Measurements from ENCODE around the gene TFPI2. TPM values are rescaled to one million over a fixed set of nuclear protein-coding genes. Genes with fewer than 3 reads are reported as not detected.
"Not testable (repeated sequence)": the region's sequence is repeated elsewhere in the genome, so short reads cannot be mapped to it uniquely, and the experiment has no call there.

Gene TFPI2
- total RNA-seq, 1 donor: not detected

GRCh38 chr7:93915206-93915842, 24.8 kb upstream of the TFPI2 start:
- H3K4me3 ChIP-seq (ENCODE audit: low read length): not testable (repeated sequence)

DNA sequence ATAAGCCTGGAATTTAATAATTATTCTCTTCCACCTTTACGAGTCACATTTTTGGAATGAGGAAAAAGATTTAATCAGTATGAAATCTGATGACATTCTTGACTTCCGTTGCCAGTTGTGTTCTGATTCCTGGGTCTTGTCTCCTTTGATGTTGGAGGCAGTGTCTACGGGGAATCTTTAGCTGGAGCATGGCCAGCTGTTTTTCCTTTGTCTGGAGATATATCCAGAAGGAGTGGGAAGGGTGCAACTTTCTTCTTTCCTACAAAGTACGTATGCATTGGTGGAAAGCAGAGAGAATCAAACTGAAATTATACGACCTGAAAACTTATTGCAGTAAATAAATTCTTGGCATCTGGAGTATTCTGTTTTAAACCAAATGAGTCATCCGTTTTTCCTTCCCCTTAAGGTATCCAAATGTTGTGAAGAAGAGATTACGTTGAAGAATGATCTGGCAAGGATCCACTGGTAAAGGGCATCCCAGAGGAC, 24.1 kb upstream of the TFPI2 start:
- Histone ChIP-seq H3K27me3 (ENCODE audit: insufficient read depth, low read length) (no peaks in the 10 kb centered on the region), H3K4me1 (ENCODE audit: insufficient read depth, low read length) (no peaks in the 10 kb centered on the region), H3K9me3 (ENCODE audit: low read depth, low read length) (no peaks in the 10 kb centered on the region), H3K4me3 (ENCODE audit: low read length) (no peak overlapping the region)

More at GRCh38 chr7:93915206-93915842, 24.8 kb upstream of the TFPI2 start:
- not testable (repeated sequence) for H3K9me3 ChIP-seq (ENCODE audit: low read depth, low read length); H3K27me3 ChIP-seq (ENCODE audit: insufficient read depth, low read length); H3K4me1 ChIP-seq (ENCODE audit: insufficient read depth, low read length)

- H3K27me3 ChIP-seq (ENCODE audit: insufficient read depth, low read length): no peaks in the 10 kb centered on the region
- no peaks in the 10 kb centered on the region for H3K4me1 ChIP-seq (ENCODE audit: insufficient read depth, low read length)
- H3K9me3 ChIP-seq (ENCODE audit: low read depth, low read length): no peaks in the 10 kb centered on the region
- H3K4me3 ChIP-seq (ENCODE audit: low read length): no peak overlapping the region
Measured at GRCh38 chr7:93913197-93913596, 22.6 kb upstream of the TFPI2 start.

DNA sequence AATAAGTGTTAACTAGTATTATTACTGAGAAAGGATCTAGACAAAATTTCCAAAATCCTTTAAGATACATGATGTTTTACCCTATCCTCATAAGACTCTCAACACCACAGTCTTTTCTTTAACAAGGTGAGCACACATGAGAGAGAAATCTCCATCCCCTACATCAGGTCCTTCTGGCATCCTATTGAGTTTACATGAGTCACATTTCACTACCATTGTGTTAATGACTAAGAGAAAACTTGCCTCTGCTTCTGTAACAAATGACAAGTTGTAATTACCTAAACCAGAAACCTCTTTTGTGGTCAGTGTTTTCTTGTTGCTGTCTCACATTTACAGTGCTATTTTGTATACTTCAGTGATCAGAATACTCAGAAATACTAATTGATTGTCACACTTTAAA, 21.1 kb upstream of the TFPI2 start:
- H3K4me1 ChIP-seq (ENCODE audit: insufficient read depth, low read length); H3K27me3 ChIP-seq (ENCODE audit: insufficient read depth, low read length); H3K4me3 ChIP-seq (ENCODE audit: low read length); H3K9me3 ChIP-seq (ENCODE audit: low read depth, low read length): not testable (repeated sequence)

DNA sequence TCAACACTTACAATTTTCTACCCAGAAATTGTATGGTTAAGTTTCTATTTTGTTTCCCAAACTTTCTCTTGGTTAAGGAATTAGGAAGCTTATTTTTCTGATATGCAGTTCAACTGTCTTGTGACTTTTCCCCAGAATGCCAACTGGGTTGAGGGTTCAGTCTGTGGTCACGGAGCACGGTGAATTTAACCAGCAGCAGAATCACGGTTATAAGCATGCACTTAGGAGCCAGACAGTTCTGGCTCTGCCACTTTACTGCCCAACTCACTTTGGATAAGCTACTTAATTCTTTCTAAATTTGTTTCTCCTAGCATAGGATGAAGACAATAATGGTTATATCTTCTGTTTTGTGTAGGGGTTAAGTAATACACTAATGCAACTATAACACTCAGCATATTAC, 20.7 kb upstream of the TFPI2 start:
- H3K4me1 ChIP-seq (ENCODE audit: insufficient read depth, low read length); H3K9me3 ChIP-seq (ENCODE audit: low read depth, low read length); H3K27me3 ChIP-seq (ENCODE audit: insufficient read depth, low read length); H3K4me3 ChIP-seq (ENCODE audit: low read length): not testable (repeated sequence)

- Histone ChIP-seq H3K4me3 (ENCODE audit: low read length) (no peak overlapping the region), H3K27me3 (ENCODE audit: insufficient read depth, low read length) (no peaks in the 10 kb centered on the region), H3K4me1 (ENCODE audit: insufficient read depth, low read length) (no peaks in the 10 kb centered on the region), H3K9me3 (ENCODE audit: low read depth, low read length) (no peaks in the 10 kb centered on the region)
Measured at GRCh38 chr7:93910076-93910994, 19.8 kb upstream of the TFPI2 start.

- Histone ChIP-seq H3K27me3 (ENCODE audit: insufficient read depth, low read length) (peaks cover 3% of the 10 kb centered on the region), H3K4me1 (ENCODE audit: insufficient read depth, low read length) (no peaks in the 10 kb centered on the region), H3K4me3 (ENCODE audit: low read length) (no peak within 1 kb of the TSS), H3K9me3 (ENCODE audit: low read depth, low read length) (no peaks in the 10 kb centered on the region)
Measured at GRCh38 chr7:93906267-93906666, 15.7 kb upstream of the TFPI2 start, which contains the start of gene GNGT1. Gene GNGT1, plus strand, starts transcription at chr7:93906567. Its CDS starts 180 bp downstream, at chr7:93906747.

DNA sequence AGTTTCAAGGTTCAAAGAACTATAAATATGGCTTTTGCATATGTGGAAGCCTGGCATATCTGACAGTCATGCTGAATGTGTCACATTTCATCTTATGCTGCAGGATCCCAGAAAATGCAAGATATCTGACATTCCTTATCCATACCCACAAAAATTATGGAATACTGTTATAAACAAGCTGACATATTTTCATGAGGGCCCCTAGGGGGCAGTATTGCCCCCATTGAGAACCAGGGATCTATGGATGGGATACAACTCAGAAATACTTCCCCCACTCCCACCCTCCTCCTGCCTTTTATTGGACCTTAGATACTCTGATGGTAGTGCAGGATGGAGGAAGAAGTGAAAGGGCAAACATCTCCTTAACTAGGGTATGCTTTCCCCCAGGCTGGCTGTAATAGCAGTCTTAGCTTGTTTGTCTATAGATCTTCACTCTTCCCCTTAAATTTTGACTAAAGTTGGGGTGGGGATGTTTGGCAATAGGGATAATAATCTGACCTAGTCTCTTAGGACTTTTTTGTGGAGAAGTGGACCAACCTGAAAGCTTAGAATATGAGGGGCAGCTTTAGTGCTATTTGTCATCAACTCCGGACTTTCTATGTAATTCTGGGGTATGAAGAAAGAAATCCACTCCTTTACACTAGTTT, 12.3 kb upstream of the TFPI2 start:
- Histone ChIP-seq H3K4me3 (ENCODE audit: low read length) (no peak overlapping the region), H3K4me1 (ENCODE audit: insufficient read depth, low read length) (no peaks in the 10 kb centered on the region), H3K27me3 (ENCODE audit: insufficient read depth, low read length) (peaks cover 7% of the 10 kb centered on the region), H3K9me3 (ENCODE audit: low read depth, low read length) (no peaks in the 10 kb centered on the region)

- Histone ChIP-seq H3K27me3 (ENCODE audit: insufficient read depth, low read length) (peaks cover 17% of the 10 kb centered on the region), H3K4me3 (ENCODE audit: low read length) (no peak overlapping the region), H3K9me3 (ENCODE audit: low read depth, low read length) (no peaks in the 10 kb centered on the region), H3K4me1 (ENCODE audit: insufficient read depth, low read length) (no peaks in the 10 kb centered on the region)
Measured at GRCh38 chr7:93897680-93898079, 7.1 kb upstream of the TFPI2 start.

- H3K9me3 ChIP-seq (ENCODE audit: low read depth, low read length): no peaks in the 10 kb centered on the region
- no peaks in the 10 kb centered on the region for H3K4me1 ChIP-seq (ENCODE audit: insufficient read depth, low read length)
- H3K4me3 ChIP-seq (ENCODE audit: low read length): no peak overlapping the region
- H3K27me3 ChIP-seq (ENCODE audit: insufficient read depth, low read length): peaks cover 28% of the 10 kb centered on the region
Measured at GRCh38 chr7:93895859-93896600, 5.5 kb upstream of the TFPI2 start.

DNA sequence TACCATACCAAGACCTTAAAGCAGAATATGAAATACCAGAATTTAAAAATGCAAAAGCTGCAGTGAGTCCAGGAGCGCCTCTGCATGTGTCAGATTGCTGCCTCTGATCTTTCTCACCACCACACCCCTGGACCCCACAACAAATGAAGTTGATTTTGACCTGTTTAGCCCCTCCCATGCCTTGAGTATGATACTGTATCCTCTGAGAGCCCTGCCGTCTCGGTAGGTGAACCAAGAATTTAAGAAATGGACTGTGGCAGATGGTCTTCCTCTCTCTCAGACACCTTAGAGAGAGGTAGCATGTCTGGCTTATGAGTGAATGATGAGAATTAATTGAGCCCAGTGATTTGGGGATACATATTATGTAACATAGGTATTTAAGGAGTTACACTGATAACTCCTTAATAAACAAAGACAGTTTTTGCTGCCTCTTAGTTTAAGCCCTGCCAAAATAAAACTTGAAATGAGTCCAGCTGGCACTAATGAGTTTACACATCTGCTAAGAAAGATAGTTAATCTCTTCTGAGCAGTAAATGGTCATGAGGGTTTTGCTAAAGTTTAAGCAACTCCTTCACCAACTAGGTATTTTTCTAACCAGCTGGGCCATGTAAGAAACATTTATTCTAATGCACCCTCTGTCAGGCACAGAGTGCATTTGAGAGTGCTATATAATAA, 4.5 kb upstream of the TFPI2 start:
- no peak overlapping the region for H3K4me3 ChIP-seq (ENCODE audit: low read length)
- H3K9me3 ChIP-seq (ENCODE audit: low read depth, low read length): no peaks in the 10 kb centered on the region
- H3K27me3 ChIP-seq (ENCODE audit: insufficient read depth, low read length): peaks cover 37% of the 10 kb centered on the region
- peaks cover 8% of the 10 kb centered on the region for H3K4me1 ChIP-seq (ENCODE audit: insufficient read depth, low read length)

DNA sequence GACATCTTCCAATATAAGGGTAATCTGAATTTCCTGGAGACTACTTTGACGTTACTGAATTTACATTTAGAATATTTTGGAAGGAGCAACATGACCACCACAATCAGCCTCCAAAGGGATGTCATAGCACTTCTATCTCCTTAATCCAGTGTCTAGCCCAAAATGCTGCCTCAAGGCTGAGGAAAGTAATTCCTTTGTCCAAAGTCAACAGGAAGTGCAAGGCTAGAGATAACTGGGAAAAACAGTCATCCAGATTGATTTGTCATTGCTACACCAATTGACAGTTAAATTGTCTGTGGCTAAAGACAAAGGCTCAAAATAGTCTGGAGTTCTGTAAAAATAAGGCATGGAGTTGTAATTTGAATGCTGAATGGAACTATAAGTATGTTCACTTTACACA, 3.9 kb upstream of the TFPI2 start:
- Histone ChIP-seq H3K9me3 (ENCODE audit: low read depth, low read length) (no peaks in the 10 kb centered on the region), H3K4me3 (ENCODE audit: low read length) (no peak overlapping the region), H3K4me1 (ENCODE audit: insufficient read depth, low read length) (peaks cover 10% of the 10 kb centered on the region), H3K27me3 (ENCODE audit: insufficient read depth, low read length) (peaks cover 44% of the 10 kb centered on the region)

DNA sequence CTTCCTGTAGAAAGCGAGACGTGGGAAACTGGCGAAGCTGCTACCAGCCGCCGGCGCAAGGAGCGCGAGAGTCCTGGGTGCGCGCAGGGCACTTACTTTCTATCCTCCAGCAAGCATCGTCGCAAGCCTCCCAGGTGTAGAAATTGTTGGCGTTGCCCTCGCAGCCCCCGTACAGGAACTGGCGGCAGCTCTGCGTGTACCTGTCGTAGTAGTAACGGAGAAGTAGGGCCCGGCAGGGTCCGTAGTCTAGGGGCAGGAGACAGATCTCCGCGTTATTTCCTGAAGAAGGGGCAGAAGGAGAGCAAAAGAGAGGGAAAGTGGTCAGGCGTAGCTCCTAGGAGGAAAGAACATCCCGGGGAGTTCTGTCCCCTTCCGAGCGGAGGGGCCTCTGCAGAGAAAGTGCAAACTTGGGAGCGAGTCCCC, 501 bp downstream of the TFPI2 start:
- no peaks in the 10 kb centered on the region for H3K9me3 ChIP-seq (ENCODE audit: low read depth, low read length)
- H3K4me3 ChIP-seq (ENCODE audit: low read length): no peak overlapping the region
- peaks cover 57% of the 10 kb centered on the region for H3K27me3 ChIP-seq (ENCODE audit: insufficient read depth, low read length)
- peaks cover 10% of the 10 kb centered on the region for H3K4me1 ChIP-seq (ENCODE audit: insufficient read depth, low read length)

DNA sequence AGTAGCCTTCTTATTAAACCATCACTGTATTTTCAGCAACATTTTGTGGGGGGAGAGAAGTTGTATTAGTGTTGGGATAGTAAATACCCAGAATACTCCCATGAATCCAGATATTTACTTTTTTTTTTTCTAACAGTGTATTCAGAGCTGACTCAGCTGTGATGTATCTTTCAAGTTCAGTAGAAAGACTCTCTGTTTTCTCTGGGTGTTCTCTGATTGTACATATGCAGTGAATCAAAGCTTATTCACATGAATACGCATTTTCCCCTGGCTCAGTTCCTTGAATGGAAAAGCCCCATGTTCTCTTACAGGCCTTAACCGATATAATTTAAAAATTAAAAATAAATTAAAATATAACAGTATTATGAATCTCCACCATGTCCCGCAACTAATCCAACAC, 1.3 kb downstream of the TFPI2 start:
- H3K9me3 ChIP-seq (ENCODE audit: low read depth, low read length): no peaks in the 10 kb centered on the region
- H3K4me1 ChIP-seq (ENCODE audit: insufficient read depth, low read length): peaks cover 10% of the 10 kb centered on the region
- no peak overlapping the region for H3K4me3 ChIP-seq (ENCODE audit: low read length)
- peaks cover 57% of the 10 kb centered on the region for H3K27me3 ChIP-seq (ENCODE audit: insufficient read depth, low read length)
